SKM-1 treated with dmso at 0.1 percent for 144 hours (cell line): Measurements from ENCODE around the gene KCMF1.
"Not testable (repeated sequence)": the region's sequence is repeated elsewhere in the genome, so short reads cannot be mapped to it uniquely, and the experiment has no call there.

ENCODE experiments used
- DNase-seq: peaks from one replicate; lab custom pipeline; 2025; ENCODE audit not compliant: unreplicated experiment; lab: John Stamatoyannopoulos, UW

The KCMF1 gene

DNA sequence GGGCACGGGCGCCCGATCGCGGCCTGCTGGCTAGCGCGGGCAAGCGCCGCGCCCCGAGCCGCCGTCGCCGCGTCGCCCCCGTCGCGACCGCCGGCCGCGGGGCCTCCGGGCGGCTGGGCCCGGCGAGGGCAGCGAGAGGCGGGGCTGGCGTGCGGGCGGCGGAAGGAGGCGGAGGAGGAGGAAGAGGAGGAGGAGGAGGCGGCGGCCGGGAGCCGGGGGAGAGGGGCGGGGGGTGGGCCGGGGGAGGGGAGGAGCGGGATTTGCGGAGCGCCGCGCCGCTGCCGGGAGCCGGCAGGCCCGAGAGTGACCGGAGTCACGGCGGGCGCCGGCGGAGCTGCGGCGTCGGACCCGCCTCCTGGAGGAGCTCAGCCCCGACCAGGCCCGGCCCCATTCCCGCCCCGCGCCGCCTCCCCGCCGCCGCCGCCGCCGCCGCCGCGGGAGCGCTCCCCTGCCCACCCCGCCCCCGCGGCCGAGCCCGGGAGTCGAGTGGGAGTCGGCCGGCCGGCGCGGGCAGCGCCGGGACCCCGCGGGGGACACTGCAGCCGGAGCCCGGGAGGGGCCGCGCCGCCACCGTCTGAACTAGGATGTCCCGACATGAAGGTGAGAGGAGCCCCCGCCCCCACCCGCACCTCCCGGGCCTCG is at the start of gene KCMF1:
TSS of gene KCMF1 (plus strand) at position 294 of the 642 bp plus-strand sequence. CDS start at position 585, 291 bp downstream.
- DNase-seq, result peak; percentile 82

DNA sequence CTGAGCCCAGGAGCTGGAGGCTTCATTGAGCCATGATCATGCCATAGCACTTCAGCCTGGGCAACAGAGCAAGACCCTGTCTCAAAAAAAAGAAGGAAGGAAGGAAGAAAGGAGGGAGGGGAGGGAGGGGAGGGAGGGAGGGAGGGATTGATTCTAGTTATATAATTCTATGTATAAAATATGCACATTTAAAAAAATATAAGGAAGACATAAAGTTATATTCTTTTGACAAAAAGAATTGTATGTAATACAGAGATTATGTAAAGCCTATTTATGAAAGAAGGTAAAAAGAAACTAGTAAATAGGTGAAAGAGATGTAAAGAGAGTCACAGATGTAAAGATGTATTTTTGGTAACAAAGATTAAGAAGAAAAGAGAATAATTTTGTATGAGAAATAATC is 48.0 kb upstream of the KCMF1 start:
- DNase-seq, result no peak

DNA sequence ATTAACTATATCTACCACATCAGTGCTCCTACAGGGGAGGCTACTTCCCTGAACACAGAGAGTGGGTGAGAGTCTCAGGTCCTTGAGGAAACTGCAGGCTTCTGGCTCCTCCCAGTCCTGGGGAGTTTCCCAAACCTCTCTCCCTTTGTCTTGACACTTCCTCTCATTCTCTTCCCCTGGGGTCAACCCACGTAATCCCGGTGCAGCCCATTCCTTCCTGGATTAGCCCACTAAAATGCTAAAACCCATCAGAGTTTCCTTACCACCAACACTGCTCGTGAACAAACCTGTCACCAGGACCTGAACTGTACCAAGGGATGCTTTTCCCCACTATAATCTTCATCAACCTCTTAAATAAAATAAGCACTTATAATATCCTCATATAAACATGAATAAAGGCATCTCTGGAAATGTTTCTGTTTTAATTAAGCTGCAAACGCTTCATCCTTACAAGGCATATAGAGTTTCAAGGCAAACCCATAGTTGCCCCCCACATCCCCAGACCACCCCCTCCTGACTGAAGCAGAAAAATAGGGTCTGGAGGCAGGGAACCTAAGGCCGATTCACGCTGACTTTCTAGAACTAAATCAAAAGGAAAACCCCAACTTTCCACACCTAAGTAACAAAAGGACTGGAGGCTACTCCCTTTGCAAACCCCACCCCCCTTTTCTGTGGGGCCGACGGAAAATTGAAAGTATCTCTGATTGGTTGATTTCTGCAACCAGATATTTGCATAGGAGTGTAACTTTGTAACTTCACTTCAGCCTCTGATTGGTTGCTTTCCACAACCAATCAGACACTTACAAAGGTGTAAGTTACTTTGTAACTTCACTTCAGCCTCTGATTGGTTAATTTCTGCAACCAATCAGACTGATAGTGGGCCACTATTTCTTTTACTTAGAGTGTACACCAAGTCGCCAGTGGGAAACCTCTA is 46.5 kb upstream of the KCMF1 start:
- no peak for DNase-seq

DNA sequence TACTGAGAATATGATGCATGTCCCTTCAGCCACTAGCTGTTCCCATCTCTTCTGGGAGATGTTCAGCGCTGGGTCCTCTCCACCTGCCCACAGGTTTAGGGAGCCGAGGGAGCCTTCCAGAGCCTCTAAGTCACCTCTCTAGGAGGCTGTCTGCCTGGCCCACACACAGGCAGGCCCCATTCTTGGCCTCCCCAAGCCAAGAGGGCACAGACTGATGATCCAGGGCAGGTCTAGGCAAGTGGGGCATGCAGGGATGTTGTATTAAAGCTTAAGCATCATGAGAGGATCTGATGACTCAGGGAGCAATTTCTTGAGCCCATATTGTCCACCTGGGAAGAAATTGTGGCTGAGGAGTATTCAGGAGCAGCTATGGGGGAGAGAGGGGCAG is 45.6 kb upstream of the KCMF1 start:
- no peak for DNase-seq

DNA sequence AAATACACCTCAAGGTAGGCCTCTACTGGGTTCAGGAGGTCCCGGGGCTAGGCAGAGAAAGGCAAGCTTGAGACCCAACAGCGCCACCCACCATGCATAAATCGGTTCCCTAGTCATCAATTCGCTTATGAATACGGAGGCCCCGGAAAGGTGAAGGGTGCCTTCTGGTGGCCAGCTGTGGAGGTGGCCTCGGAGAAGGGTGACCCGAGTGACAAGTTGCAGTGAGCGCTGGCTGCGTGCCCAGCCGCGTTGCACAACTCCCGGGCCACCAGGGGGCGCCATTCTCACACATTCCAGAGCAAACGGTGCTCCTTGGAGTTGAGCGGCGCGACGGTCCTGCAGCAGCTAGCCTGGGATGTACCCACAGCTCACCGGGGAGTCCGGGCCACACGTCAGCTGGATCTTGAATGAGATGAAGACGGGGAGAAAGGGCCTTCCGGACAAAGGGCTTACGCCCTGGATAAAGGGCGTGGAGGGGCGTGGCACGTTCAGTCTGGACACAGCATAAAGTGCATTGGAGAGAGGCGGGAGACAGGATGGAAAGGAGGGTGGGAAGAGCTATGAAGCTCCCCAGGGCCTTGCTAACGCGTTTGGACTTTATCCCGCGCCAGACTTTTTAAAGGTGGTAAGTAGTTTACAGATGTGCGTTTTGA is 45.1 kb upstream of the KCMF1 start:
- peak; percentile 98 for DNase-seq

DNA sequence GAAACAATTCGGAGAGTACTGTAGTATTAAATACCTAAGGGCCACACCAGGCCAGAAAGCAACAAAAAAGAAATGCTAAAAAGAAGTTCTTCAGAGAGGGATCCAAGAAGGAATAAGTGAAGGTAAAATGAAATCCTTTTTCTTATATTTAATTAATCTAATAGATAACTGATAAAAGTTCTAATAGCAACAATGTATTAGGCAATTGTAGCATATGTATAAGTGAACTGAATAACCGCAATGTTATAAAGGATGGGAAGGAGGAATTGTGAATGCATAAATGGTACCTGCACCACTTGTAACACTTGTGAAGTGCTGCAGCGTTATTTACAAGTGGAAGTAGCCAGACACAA is 43.7 kb upstream of the KCMF1 start:
- no peak for DNase-seq

DNA sequence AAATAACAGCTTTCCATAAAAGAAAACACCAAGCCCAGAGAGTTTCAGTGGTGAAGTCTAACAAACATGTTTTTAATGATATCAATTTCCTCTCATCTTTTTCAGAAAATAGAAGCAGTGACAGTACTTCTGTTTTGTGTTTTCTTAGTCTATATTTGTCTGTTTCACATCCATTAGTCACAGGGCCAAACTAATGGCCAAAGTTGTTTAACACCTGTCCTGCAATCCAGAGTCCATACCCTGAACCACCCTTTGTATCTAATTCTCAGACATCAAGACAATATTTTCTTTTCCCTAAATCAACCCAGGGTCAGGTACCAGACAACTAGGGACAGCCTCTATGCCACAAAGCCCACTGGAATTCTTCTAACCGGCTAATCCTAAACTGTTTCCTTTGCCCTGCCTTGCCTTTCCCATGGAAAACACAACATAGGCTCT is 39.6 kb upstream of the KCMF1 start:
- no peak for DNase-seq

DNA sequence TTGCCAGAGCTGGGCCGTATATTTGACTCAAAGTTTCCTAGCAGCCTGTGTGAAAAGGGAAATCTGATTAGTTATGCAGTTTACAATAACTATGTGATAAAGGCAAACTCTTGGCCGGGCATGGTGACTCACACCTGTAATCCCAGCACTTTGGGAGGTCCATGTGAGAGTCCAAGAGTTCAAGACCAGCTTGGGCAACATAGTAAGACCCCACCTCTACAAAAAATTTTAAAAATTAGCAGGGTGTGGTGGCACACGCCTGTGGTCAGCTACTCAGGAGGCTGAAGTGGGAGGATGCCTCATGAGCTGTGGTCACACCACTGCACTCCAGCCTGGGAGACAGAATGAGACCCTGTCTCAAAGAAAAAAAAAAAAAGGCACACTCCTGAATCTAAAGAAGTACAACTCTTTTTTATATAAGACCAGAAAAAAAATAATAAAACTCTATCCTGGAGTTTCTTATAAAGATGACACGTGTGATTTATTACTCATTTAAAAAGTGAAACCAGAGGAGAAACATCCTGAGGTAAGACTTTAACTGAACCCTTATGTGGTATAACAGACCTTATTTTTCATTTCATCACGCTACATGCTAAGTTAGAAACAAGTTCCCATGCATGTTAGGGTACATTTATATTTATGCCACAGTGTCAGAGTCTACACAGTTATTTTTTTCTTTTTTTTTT is 32.6 kb upstream of the KCMF1 start:
- no peak for DNase-seq

DNA sequence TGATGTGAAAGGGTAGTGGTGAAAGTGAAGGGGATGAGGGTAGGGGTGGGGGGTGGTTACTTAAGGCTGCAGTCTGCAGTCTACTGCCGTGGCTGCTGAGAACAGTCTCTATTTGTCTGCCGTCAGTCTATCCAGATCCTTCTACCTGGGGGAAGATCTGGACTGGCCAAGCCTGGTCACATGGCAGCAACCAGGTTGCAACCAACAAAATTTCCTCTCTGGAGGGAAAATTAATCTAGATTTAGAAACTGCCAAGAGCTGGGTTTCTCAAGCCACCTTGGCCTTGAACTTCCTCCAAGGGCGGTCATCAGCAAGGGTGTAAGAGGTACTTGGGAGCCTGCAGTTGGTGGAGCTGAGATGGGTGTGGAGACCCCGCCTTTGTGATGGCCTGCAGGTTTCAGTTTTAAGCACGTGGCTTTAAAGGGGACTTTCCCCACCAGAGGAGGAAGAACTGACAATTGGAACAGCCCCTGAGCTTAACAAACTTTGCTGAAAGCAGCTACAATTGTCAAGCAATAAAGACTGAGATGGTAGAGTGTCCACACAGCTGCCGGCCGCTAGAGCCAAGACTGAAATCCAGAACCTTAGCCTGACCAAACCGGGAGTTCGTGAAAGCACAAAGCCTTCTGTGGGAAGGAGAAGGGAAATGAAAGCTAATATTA is 31.4 kb upstream of the KCMF1 start:
- DNase-seq, result peak; percentile 87

DNA sequence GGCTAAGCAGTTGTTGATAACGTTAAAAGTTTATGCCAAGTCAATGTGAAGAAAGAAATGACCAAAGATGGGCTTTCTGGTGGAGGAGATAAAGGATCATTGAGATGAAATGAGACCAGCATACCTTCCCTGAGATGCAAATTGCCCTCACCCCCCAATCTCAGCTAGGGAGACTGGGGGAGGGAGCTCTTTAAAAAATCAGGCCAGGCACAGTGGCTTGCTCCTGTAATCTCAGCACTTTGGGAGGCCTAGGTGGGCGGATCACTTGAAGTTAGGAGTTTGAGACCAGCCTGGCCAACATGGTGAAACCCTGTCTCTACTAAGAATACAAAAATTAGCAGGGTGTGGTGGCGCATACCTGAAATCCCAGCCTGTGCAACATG is 30.9 kb upstream of the KCMF1 start:
- no peak for DNase-seq

DNA sequence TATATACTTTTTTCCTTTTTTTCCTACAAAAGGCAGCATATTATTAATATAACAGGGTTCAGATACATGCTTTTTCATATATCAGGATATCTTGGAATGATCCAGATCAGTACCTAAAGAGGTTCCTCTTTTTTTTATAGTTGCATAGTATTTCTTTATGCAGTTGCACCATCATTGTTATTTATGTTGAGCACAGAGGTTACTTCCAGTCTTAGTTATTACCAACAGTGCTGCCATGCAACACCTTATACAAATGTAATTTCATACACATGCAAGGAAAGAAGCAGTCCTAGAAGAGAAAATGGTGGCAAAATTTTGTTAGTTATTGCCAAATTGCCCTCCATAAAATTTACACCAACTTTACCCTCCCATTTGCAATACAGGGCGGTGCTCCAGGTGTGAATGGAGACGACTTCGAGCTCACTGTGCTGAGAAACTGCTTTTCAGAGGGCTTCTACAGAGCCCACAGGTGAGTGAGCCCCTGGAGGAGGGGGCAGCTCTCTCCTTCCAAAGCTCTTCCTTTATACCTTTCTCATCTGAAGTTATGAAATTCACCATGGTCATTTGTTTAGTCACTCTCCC is 30.0 kb upstream of the KCMF1 start:
- DNase-seq, result peak; percentile 92

DNA sequence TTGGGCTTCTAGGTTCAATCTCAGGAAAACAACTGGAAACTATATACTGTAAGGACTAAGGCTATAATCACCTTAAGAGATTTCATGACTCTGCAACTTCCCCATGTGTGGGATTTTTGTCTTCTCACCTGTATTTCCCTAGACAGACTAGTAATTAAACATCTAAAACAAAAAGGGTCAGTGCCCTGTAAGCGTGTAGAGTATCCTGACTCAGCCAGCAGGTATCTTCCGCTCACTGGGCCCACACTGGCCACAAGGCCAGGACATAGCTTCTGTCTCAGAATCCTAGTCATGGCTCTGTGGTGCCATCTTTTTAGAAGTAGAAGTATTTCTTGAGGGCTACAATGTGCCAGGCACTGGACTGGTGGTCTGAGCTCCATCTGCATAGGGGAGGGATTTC is 28.8 kb upstream of the KCMF1 start:
- DNase-seq, result no peak

DNA sequence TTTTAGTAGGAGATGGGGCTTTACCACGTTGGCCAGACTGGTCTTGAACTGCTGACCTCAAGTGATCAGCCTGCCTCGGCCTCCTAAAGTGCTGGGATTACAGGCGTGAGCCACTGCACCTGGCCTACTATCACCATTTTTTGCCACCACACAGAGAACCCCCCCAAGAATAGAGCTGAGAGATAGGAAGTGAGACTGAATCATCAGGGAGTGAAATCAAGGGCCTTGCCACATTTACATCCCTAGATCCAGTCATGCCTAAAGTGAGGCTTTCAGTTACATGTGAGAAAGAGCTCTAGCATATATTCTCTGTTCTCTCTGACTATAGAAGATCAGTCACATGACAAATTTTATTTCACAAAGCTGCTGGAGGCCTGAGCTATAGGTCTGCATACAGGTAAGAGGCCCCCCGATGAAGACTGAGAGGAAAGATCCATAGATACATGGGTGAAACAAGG is 28.0 kb upstream of the KCMF1 start:
- no peak for DNase-seq

DNA sequence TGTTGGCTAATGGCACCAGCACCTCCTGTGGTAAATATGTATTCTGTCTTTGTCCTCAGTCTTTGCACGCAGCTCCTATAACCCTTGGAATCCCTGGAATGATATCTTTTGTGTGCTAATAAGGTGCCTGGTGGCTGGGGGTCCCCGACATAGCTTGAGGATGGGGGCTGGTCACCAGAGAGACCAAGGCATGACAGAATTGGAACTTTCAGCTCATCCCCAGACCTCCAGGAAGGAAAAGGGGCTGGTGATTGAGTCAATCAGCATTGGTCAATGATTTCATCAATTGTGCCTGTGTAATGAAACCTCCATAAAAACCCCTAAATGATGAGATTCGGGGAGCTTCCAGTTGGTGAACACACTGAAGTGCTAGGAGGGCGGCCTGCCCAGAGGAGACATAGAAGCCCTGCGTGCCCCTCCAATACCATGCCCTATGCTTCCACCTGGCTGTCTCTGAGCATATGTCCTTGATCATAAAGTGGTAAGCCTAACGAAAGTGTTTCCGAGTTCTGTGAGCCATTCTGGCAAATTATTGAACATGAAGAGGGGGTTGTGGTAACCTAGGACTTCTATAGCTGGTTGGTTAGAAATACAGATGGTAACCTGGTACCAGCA is 26.6 kb upstream of the KCMF1 start:
- DNase-seq, result no peak

DNA sequence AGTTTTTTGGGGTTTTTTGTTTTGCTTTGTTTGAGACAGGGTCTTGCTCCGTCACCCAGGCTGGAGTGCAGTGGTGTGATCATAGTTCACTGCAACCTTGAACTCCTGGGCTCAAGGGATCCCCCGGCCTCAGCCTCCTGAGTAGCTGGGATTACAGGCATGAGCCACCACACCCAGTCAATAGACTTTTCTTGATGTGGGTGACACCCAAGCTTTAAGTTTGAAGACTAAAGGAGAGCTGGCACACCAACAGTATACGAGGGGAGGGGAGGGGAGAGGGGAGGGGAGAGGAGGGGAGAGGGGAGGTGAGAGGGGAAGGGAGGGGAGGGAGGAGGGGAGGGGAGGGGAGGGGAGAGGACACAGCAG is 25.1 kb upstream of the KCMF1 start:
- DNase-seq, result not testable (repeated sequence)

DNA sequence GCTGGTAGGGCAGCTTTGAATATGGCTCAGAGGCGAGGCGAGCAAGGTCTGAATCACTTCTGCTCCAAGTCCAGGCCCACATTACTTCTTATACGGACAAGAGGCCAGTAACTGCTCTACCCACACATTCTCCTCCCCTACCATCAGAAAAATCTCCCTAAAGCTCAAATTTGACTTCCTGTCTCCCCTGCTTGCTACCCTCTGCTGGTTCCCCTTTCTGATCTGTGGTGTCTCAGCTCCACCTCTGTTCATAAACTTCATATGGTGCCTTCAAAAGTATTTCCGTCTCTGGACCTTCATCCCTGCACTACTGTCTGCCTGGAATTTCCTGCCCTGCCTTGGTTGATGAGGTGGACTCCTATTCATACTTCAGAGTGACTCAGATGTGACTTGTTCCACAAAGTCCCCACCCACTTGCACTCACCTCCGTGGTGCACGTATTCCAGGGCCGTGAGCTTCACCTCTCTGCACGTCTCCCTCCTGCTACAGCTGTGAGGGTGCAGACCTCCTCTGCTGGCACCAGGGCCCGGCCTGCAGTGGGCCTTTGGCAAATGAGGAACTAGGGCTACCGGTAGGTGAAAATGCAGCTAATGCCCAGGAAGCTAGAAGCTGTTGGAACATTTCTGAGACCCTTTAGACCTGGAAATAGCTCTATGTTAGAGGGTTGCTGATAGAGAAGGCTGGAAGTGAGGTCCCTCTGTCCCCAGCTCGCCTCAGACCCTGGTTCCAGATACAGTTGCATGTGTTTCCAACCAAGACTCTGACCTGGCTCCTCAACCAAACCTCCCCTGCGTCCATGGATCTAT is 24.6 kb upstream of the KCMF1 start:
- peak; percentile 96 for DNase-seq

DNA sequence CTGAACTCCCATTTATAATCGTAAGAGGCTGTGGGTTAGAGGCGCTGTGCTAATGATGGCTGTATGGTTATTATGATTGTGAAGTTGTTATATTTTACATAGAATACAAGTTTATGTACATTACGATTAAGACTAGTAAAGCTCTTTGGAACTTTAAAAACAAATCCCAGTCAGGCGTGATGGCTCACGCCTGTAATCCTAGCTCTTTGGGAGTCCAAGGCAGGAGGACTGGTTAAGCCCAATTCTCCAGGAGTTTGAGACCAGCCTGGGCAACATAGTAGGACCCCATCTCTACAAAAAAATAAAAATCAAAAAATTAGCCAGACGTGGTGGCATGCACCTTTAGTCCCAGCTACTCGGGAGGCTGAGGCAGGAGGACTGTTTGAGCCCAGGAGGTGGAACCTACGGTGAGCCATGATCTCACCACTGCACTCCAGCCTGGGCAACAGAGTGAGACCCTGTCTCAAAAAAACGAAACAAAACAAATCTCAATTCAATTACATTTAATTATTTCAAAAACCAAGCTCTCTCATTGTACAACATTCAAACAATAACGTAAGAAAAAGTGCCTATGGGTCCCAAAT is 23.9 kb upstream of the KCMF1 start:
- no peak for DNase-seq

DNA sequence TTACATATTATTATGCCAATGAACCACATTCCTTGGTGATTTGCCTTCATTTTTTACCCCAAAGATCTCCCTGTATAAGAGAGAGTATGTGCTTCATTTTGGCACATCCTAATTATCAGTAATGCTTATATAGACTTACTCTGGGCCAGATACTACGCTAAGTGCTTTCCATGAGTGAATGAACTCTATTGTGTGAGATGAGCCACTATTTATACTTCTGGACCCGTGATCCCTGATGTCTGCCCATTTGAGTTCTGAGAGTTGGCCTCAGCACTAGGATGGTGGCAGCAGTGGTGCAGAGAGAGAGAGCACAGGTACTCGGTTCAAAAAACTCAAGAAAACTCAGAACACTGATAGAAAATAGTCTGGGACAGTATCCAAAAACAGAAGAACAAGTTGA is 17.4 kb upstream of the KCMF1 start:
- no peak for DNase-seq

DNA sequence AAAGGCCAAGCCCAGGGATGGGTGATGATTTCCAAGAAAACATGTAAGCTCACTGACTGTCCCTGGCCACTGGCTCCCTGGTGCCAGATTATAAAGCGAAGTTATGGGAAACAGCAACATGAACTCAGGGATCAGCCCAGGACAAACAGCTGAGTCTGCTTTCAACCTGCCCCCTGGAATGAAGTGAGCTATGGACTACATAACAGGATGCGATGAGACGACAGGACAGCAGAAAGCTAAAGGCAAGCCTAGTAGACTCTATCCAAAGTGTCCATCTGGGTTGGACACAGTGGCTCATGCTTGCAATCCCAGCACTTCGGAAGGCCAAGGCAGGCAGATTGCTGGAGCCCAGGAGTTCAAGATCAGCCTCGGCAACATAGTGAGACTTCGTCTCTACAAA is 16.6 kb upstream of the KCMF1 start:
- no peak for DNase-seq
